T-helper 1 cell treated with Interleukin-12 subunit alpha and Interleukin-12 subunit beta and Interleukin-4 antibody, amounts not matched to agents 30 ng/mL and 1 ng/mL, for 36 hours (primary cell): ENCODE results near the gene NDNF. TPM values are rescaled to one million over a fixed set of nuclear protein-coding genes. Genes with fewer than 3 reads are reported as not detected.

ENCODE experiments used
- intact Hi-C: fragments of 100-400 bp; cut with micrococcal nuclease; formaldehyde crosslinking; loops from one replicate; pipeline ENCODE4 v1.15.1; 2024
- total RNA-seq: library from RNA; stranded (reverse); gene quantifications from 2 replicates; pipeline ENCODE4 v1.2.3, GENCODE V29; 2022

NDNF gene
- total RNA-seq, 1 donor from 2014 or later: not detected

DNA sequence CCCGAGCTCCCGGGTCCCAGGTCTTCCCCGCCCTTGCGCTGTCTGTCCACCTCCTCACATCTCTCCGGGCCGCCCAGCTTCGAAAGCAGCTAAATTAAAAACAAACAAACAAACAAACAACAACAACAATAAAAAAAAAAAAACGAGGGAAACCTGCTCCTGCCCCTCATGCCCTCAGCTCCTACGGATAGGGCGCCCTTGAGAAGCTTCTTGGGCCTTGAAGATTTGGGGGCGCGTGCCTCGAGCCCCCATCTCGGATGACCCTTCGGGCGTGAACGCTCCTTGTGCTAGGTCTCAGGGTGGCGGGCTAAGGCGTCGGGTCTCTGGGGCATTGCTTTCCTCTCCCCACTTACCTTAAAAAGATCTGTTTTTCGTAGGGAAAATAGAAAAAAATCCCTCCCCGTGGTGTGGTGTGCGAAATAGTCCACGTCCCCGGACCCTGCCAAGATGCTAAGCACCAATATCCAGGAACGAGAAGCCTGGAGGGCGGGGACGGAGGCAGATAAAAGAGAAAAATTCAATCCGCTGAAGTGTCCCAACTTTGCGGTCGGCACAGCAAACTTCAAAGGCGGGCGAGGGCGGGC, 603 bp downstream of the NDNF start:
- intact Hi-C loops: loop anchor here (2.0 to 10.0 kb wide), 6 partner anchors 43 to 1447 kb away; partner anchors contain the start of genes PDE5A and PRDM5

GRCh38 chr4:121070696-121071639, 1.4 kb downstream of the NDNF start:
- intact Hi-C loops: loop anchor here (2.0 to 10.0 kb wide), 4 partner anchors 149 to 1446 kb away; partner anchors contain the start of genes PDE5A and PRDM5

- intact Hi-C loops: loop anchor here (2.0 to 10.0 kb wide), 4 partner anchors 148 to 1445 kb away; partner anchors contain the start of genes PDE5A and PRDM5
Observed at GRCh38 chr4:121070274-121070673, 2.1 kb downstream of the NDNF start.

DNA sequence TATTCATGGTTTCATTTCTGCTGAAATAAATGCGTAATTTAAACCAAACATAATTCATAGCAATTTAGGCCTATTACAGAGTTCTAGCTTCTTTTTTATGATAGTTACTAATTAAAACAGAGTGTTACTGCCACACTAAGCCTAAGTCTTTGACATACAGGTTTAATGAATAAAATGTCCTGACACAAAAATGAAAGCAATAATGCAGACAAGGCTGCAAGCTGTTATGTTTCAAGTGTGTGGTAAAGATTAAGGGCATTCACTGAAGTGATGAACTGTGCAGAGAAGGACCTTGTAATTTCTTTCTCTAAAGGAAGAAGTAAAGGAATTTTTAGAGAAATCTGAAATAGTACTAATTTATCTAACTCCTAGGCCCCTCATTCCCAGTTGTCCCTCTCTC, 2.9 kb downstream of the NDNF start:
- intact Hi-C loops: no loop called here

DNA sequence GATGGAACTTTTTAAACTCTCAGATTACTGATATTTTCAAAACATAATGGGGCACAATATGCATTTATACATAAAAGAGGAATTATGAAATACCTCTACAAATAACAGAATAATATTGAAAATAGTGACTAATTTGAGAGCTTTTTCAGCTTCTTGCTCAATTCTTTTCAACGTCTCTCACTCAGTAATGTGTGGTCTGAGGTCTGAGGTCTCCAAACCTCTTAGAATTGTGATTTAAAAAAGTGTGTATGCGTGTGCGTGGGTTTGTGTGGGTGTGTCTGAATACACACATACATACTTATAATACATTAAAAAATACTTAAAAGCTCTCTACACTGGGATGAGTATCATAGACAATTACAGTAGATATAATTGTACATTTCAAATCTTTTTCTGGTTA, 7.9 kb downstream of the NDNF start:
- intact Hi-C loops: no loop called here

GRCh38 chr4:121062521-121062920, 9.8 kb downstream of the NDNF start:
- intact Hi-C loops: no loop called here

- intact Hi-C loops: no loop called here
Observed at GRCh38 chr4:121061861-121062260, 10.5 kb downstream of the NDNF start.

GRCh38 chr4:121061215-121061614, 11.1 kb downstream of the NDNF start:
- intact Hi-C loops: no loop called here

- intact Hi-C loops: no loop called here
Observed at GRCh38 chr4:121057466-121057922, 14.8 kb downstream of the NDNF start.

- intact Hi-C loops: no loop called here
Observed at GRCh38 chr4:121056066-121056465, 16.3 kb downstream of the NDNF start.

DNA sequence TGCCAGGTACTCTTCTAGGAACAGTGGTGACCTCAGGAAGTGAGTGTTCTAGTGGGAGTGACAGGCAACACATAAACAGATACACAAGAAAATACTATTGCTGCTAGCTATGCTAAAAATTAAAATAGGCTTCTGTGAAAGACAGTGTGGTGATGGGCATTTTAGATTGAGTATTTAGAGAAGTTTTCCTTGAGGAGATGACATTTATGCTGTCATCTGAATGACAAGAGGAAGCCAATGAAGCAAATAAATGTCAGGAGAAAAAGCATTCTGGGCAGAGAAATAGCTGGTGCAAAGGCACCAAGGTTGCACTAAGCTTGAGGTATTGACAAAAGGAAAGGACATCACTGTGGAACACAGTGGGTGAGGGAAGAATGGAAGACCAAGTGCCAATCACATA, 18.0 kb downstream of the NDNF start:
- intact Hi-C loops: no loop called here

DNA sequence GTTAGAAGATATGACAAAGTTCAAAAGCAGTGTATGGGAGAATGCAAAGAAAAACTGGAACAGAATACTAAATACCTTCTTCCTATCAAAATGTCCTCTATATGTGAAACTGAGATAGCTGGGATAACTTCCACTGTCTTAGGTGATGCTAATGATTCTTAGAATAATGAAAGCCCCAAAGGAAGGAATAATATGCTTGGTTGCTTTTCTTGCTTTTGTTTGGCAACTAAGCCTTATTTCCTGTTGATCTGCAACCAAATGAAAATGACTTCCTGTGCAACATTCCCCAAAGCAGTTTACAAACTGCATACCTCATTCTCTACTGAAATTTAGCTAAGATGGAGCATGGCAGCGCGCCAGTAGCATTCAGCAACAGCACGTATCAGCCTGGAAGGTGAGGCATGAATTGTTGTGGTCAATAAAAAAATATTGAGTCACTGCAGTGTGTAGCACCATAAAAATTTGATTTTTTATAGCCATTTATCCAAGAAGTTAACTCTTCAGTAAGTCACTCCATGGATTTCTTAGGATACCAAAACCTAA, 18.7 kb downstream of the NDNF start:
- intact Hi-C loops: no loop called here

GRCh38 chr4:121050300-121050699, 22.0 kb downstream of the NDNF start:
- intact Hi-C loops: loop anchor here (2.0 kb wide), 1 partner anchor 979 kb away; no protein-coding TSS in a partner anchor

DNA sequence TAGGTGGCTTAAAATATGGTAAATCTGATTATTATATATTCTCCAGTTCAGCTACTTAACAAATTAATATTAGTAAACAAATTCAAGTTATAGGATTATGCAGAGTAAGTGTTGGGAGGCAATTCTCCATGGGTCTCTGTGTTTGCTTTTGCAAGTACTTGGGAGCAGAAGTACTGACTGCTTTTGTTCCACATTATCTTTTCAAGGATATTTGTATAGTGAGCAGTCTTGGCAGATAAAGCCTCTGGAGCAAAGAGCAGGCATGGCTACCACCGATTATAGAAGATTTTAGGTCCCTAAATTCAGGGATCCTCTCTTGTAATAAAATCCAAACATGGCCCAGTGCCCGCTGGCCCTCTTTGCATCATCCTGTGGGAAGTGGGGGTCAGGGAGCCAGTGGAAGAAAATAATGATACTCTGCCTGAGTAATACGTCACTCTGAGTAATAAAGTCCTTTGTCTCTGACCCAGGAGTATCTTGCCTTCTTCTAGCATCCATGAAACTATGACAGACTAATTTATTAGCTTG, 23.2 kb downstream of the NDNF start:
- intact Hi-C loops: no loop called here

DNA sequence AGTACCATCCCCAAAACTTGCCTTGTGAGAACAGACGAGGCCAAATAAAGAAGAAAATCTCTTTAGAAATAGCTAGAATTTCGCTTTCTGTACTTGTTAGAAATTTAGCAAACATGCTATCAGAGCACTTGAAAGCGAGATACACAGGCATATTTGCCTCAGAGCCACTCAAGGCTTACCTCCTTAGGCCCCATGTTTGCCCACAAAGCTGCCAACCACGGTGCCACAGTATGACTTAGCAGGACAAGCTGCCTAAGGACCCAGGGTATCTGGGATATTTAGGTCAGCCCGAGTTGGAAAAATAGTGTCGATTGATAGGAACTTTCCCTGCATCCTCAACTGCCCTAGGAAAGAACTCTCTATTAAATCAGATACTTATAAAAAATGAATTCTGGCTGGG, 24.2 kb downstream of the NDNF start:
- intact Hi-C loops: no loop called here

- intact Hi-C loops: no loop called here
Observed at GRCh38 chr4:121041307-121042090, 30.8 kb downstream of the NDNF start.

GRCh38 chr4:121034017-121034416, 38.3 kb downstream of the NDNF start:
- intact Hi-C loops: no loop called here

- intact Hi-C loops: no loop called here
Observed at GRCh38 chr4:121030711-121031110, 41.6 kb downstream of the NDNF start.

DNA sequence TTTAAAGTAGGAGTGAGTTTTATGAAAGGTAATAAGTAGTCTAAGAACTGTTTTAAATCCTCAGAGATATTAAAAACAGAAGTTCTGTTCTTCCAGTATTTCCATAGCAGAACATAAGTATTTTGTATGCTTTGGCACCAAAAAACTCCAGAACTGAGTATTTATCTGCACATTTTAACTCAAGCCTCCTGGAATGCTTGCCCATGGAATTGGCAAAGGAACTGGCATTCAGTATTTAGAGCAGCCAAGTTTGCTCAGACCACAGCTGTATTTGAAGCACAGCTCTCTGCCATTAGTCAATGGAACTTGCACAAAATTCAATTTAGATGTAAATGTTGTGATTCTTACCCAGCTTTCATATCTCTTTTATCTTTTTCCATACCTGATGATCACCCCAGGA, 42.2 kb downstream of the NDNF start:
- intact Hi-C loops: no loop called here

DNA sequence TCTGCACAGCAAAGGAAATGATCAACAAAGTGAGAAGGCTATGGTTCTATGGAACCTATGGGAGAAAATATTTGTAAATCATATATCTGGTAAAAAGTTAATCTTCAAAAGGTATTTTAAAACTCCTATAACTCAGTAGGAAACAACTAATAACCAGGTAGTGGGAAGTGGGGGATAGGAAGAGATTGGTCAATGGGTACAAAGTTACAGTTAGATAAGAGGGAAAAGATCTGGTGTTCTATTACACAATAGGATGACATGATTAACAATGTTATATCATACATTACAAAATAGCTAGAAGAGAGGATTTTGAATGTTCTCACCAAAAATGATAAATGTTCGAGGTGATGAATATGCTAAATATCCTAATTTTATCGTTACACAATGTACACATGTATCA, 46.3 kb downstream of the NDNF start:
- intact Hi-C loops: no loop called here

- intact Hi-C loops: no loop called here
Observed at GRCh38 chr4:121025540-121025939, 46.8 kb downstream of the NDNF start.
